ENCODE data around the gene POFUT2. TPM values are rescaled to one million over a fixed set of nuclear protein-coding genes. Genes with fewer than 3 reads are reported as not detected.

The POFUT2 gene
- total and polyA plus RNA-seq, 12 donors, result 13.1 to 68.9 (median 32.9) TPM

DNA sequence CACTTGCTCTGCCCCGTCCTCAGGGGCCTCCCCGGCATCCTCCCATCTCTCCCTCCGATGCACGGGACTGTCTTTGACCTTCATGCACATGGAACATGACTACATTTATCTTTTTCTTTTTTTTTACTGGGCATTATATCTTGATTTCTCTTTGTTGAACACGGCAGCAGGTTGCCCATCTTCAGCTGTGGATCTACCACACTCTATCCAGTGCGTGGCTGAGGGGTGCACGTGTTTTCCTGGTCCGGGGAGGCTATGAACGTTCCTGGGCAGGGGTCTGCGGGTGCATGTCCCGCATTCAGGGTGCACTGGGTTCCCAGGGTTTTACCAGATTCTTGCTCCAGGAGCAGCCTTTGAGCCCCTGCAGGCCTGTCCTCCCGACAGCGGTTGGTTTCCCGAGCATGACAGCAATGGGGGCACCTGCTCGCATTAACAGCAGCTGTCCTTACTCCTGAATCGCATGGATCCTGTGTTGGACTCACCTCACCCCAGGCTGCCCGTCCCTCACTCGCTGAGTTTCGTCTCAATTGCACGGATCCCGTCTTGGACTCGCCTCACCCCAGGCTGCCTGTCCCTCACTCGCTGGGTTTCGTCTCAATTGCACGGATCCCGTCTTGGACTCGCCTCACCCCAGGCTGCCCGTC, 7.4 kb downstream of the POFUT2 start:
- no peak for TF ChIP-seq CTCF (IDR thresholded peaks at IDR 0.05)
- no peak for TF ChIP-seq POLR2A (IDR thresholded peaks at IDR 0.05)
- H3K27me3 ChIP-seq, result no peaks in the 10 kb centered on the region
- H3K36me3 ChIP-seq (replicated peaks in 1 of 2), result peaks cover 0 to 89% of the 10 kb centered on the region in 2 donors
- no peak overlapping the region for H3K4me3 ChIP-seq
- peak in 5 of 7 donors; percentile 2 to 45 (median 7) for DNase-seq
- H3K27ac ChIP-seq, result no peak overlapping the region
- no peaks in the 10 kb centered on the region for H3K9me3 ChIP-seq (replicated peaks in 1 of 3)
- WGBS, 4 donors, result 95 to 97% (median 96%) methylated on average over 26 to 28 of the region's 28 CpGs
- intact Hi-C loops (cut with DNase I), result no loop called here
- peaks cover 0 to 10% of the 10 kb centered on the region in 2 donors for H3K4me1 ChIP-seq (replicated peaks in 1 of 2)

DNA sequence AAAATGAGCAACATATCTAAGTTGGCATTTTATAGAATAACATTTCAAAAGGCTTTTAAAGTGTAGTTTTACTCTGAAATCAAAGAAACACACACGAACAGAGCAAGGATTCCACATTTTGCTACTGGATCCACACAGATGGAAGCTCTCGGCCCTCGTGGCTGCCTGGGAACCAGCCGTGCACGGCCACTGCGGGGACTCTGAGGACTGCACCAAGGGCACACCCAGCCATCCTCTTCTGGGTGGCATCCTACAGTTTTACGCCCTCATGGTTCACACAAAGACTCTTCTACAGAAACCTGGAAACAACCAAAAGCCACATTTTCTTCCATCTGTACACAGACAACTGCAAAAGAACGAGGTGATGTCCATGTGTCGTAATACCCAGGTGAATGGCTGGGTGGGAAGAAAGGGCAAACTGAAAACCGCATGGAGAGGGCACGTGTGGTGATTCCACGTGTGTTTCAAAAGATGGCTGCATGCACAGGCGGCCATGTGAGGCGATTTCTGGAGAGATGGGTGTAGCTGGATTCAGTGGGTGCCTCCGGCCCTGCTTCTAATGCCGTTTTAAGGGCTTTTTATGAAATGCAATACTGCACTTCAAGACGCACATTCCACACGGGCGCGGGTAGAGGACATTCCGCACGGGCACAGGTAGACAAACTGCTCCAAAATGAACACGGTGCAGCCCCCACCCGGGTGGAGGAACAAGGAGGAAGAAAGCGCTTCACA, 8.1 kb downstream of the POFUT2 start:
- 89 to 93% (median 91%) methylated on average over 24 to 25 of the region's 25 CpGs for WGBS, 4 donors
- Histone ChIP-seq H3K9me3 (replicated peaks in 1 of 3) (no peaks in the 10 kb centered on the region), H3K27ac (no peak overlapping the region), H3K4me3 (no peak overlapping the region), H3K36me3 (replicated peaks in 1 of 2) (peaks cover 0 to 89% of the 10 kb centered on the region in 2 donors), H3K4me1 (replicated peaks in 1 of 2) (peaks cover 0 to 3% of the 10 kb centered on the region in 2 donors), H3K27me3 (no peaks in the 10 kb centered on the region)
- DNase-seq, result peak in 3 of 7 donors; percentile 9 to 48 (median 9)
- no peak for TF ChIP-seq POLR2A (IDR thresholded peaks at IDR 0.05)
- no peak for TF ChIP-seq CTCF (IDR thresholded peaks at IDR 0.05)
- intact Hi-C loops (cut with DNase I), result no loop called here

- Histone ChIP-seq H3K27ac (no peak overlapping the region), H3K27me3 (no peaks in the 10 kb centered on the region), H3K4me1 (replicated peaks in 1 of 2) (no peaks in the 10 kb centered on the region), H3K9me3 (replicated peaks in 1 of 3) (no peaks in the 10 kb centered on the region), H3K36me3 (replicated peaks in 1 of 2) (peaks cover 0 to 80% of the 10 kb centered on the region in 2 donors), H3K4me3 (no peak overlapping the region)
- WGBS, 4 donors, result 91 to 94% (median 94%) methylated on average over 27 of the region's 27 CpGs
- intact Hi-C loops (cut with DNase I), result no loop called here
- no peak for TF ChIP-seq CTCF (IDR thresholded peaks at IDR 0.05)
- no peak for TF ChIP-seq POLR2A (IDR thresholded peaks at IDR 0.05)
- peak in 5 of 7 donors; percentile 0 to 41 (median 11) for DNase-seq
These were observed 9.4 kb downstream of the POFUT2 start for GRCh38 chr21:45278156-45278911.

Measured in adrenal gland (tissue), 12 donors.